GM10248 (cell line): ENCODE data around the gene SEMA7A.

Experiments
- CTCF ChIA-PET: fragments of 300-600 bp; sonication (Branson Sonifier 250); formaldehyde crosslinking; extraction: SDS; loops from one replicate; lab custom pipeline; 2021; ENCODE audit warnings: antibody characterized with exemption; lab: Yijun Ruan, JAX
- POLR2A ChIA-PET: fragments of 350-650 bp; sonication (Branson Sonifier 250); formaldehyde crosslinking; extraction: SDS; loops from one replicate; lab custom pipeline; 2020; ENCODE audit warnings: antibody characterized with exemption; lab: Yijun Ruan, JAX
- DNase-seq: peaks from one replicate; pipeline ENCODE4 v3.0.0; 2012; ENCODE audit errors: extremely low spot score
- TF ChIP-seq, protein P1 (sequence below): IDR thresholded peaks from 2 replicates; pipeline ENCODE4 v1.5.1; 2012; ENCODE audit warnings: mild to moderate bottlenecking, low read depth; ENCODE audit errors: extremely low read depth, missing control alignments, control extremely low read depth

SEMA7A gene

DNA sequence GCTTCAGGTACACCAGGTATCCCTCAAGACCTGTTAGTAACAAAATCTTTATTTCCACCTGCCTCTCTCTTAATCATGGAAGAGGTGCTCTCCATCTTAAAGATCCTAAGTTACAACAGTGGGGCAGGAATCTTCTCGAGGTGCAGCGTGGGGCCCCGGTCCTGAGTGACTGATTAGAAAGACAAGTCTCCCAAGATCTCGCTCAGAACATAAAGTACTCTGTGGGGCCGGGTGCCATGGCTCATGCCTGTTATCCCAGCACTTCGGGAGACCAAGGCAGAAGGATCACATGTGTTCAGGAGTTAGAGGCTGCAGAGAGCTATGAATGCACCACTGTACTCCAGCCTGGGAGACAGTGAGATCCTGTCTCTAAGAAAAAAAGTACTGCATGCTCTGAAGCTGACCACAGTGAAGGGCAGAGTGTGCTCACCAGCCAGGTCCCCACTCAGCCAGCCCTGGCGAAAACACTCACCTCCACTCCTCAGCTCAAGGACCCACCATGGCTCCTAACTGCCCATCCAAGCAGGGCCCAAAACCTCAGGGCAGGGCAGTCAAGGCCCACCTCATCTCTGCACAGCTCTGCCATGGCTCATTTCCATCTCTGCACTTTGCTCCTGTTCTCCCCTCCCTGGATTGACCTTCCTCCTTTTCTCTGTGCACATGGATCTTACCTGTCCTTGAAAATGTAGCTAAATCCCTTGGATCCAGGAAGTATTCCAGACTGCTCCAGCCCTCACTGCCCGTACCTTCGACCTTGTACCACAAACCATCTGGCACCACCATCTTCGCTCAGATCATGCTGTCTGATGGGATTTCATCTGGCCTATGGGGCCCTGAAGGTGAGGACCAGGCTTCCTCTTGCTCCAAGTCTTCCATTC is 7.1 kb downstream of the SEMA7A start:
- POLR2A ChIA-PET = interaction anchor here (0.6 to 1.0 kb wide), 2 partner anchors 17 to 60 kb away, joined by 4 read pairs; no protein-coding TSS in a partner anchor
- no peak for DNase-seq
- TF ChIP-seq, protein P1, sequence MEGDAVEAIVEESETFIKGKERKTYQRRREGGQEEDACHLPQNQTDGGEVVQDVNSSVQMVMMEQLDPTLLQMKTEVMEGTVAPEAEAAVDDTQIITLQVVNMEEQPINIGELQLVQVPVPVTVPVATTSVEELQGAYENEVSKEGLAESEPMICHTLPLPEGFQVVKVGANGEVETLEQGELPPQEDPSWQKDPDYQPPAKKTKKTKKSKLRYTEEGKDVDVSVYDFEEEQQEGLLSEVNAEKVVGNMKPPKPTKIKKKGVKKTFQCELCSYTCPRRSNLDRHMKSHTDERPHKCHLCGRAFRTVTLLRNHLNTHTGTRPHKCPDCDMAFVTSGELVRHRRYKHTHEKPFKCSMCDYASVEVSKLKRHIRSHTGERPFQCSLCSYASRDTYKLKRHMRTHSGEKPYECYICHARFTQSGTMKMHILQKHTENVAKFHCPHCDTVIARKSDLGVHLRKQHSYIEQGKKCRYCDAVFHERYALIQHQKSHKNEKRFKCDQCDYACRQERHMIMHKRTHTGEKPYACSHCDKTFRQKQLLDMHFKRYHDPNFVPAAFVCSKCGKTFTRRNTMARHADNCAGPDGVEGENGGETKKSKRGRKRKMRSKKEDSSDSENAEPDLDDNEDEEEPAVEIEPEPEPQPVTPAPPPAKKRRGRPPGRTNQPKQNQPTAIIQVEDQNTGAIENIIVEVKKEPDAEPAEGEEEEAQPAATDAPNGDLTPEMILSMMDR = no peak
- CTCF ChIA-PET = interaction anchor here (1.3 to 33.1 kb wide), 8 partner anchors 9 to 206 kb away, joined by 3 to 827 read pairs (median 10); partner anchors contain the start of gene CYP11A1

DNA sequence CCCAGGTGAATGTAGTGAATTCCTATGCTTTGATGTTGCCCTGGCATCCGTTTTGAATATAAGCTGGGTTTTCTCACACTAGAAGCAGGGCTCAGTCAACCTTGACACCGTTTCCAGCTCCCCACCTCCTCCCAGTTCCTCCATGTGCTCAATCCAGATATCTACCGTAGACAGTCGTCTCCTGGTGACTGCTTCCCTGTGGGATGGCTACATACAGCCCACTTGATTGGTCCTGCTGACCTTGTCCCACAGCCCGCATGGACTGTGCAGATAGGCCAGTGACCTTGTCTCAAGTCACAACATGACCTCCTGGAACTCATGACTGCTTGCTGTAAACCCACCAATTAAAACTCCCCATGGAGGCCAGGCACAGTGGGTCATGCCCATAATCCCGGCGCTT is 8.1 kb downstream of the SEMA7A start:
- CTCF ChIA-PET = interaction anchor here (1.0 to 33.1 kb wide), 4 partner anchors 11 to 49 kb away, joined by 3 to 827 read pairs (median 84); partner anchors contain the start of gene CYP11A1
- no peak for DNase-seq
- TF ChIP-seq, protein P1 = no peak

DNA sequence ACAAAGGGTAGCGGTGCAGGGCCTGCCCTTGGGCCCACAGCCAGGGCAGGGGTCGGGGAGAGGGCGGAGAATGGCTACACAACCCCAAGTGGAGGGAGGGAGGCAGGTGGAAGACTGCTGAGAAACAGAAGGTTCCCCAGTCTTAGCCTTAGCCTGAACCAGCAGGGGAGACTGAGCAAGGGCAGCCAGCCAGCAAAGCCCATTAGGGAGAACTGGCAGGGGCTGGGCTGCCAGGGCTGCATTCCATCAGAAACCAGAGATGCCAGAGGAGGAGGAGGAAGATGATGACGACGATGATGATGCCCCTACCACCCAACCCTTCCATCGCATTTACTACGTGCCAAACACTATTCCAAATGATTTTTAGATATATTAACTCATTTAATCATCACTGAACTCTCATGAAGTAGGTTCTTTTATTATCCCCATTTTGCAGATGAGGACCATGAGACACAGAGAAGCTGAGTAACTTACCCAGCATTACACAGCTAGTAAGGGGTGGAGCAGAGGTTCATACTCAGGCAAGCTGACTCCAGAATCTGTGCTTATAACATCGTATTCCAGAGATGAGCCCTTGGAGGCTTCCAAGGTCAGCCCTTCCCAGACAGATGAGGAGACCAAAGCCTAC is 8.7 kb downstream of the SEMA7A start:
- TF ChIP-seq, protein P1 = no peak
- DNase-seq = no peak
- ChIA-PET POLR2A (interaction anchor here (1.0 kb wide), 1 partner anchor 21 kb away, joined by 3 read pairs; no protein-coding TSS in a partner anchor), CTCF (interaction anchor here (1.0 to 33.1 kb wide), 3 partner anchors 12 to 49 kb away, joined by 3 to 827 read pairs (median 160); partner anchors contain the start of gene CYP11A1)

More for the DNA sequence above, 8.1 kb downstream of the SEMA7A start:
- POLR2A ChIA-PET = interaction anchor here (1.0 kb wide), 1 partner anchor 22 kb away, joined by 3 read pairs; no protein-coding TSS in a partner anchor

GRCh38 chr15:74423431-74424257 is 10.1 kb downstream of the SEMA7A start:
- no peak for DNase-seq
- TF ChIP-seq, protein P1 = no peak
- ChIA-PET POLR2A (interaction anchor here (1.4 kb wide), 2 partner anchors 21 to 39 kb away, joined by 4 to 8 read pairs; no protein-coding TSS in a partner anchor), CTCF (interaction anchor here (1.1 to 33.1 kb wide), 5 partner anchors 9 to 208 kb away, joined by 3 to 827 read pairs (median 4); partner anchors contain the start of gene CYP11A1)

DNA sequence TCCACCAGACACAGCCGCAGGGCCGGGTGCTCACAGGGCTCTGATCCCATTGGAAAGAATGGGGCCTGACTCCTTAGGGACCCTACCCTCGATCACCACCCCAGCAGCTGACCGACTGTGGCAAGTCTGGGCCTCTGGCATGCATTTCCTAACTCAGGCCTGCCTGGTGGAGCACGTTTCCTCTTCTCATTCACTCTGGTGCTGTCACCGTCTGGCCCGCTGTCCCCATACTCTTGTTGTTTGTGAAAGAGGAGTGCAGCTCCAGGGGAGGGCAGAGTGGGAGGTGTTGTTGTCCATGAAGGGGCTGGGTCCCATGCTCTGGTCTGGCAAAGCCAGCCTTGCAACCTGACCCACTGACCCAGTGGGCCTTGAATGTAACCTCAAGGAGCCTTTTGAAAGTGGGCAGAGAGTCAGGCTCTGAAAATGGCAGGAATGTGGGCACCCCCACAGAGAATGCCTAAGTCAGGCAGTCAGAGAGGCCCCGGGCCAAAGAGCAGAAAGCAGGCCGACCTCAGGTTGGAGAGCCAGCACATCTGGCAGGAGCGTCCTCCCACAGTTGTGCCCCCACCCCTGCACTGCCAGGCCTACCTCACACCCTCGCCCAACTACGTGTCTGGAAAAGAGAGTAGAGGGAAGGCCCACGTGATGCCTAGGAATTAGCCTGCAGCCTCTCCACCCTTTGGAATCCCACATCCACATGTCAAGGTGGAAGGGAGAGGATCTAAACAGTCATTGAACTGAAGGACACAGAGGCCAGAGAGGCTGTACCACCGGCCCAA is 10.9 kb downstream of the SEMA7A start:
- POLR2A ChIA-PET = interaction anchor here (1.4 kb wide), 2 partner anchors 20 to 38 kb away, joined by 4 to 8 read pairs; no protein-coding TSS in a partner anchor
- CTCF ChIA-PET = interaction anchor here (0.9 to 33.1 kb wide), 7 partner anchors 8 to 46 kb away, joined by 3 to 827 read pairs (median 4); partner anchors contain the start of gene CYP11A1
- no peak for DNase-seq

More for the DNA sequence above, 10.9 kb downstream of the SEMA7A start:
- TF ChIP-seq, protein P1 = no peak
